Measurements from ENCODE around the gene DNAH8.
"Not testable (repeated sequence)": the region's sequence is repeated elsewhere in the genome, so short reads cannot be mapped to it uniquely, and the experiment has no call there.

DNAH8 gene

GRCh38 chr6:38794682-38795081, 79.6 kb downstream of the DNAH8 start:
- DNase-seq (ENCODE audit: low read depth in 2 of 2, low spot score in 1 of 2): no peak

GRCh38 chr6:38796006-38796405, 80.9 kb downstream of the DNAH8 start:
- DNase-seq (ENCODE audit: low read depth in 2 of 2, low spot score in 1 of 2): no peak

- not testable (repeated sequence) for DNase-seq (ENCODE audit: low read depth in 2 of 2, low spot score in 1 of 2)
These were observed 81.3 kb downstream of the DNAH8 start for GRCh38 chr6:38796437-38796836.

- DNase-seq (ENCODE audit: low read depth in 2 of 2, low spot score in 1 of 2): no peak
These were observed 81.7 kb downstream of the DNAH8 start for GRCh38 chr6:38796850-38797249.

- no peak for DNase-seq (ENCODE audit: low read depth in 2 of 2, low spot score in 1 of 2)
These were observed 82.3 kb downstream of the DNAH8 start for GRCh38 chr6:38797391-38797790.

- DNase-seq (ENCODE audit: low read depth in 2 of 2, low spot score in 1 of 2): no peak
These were observed 84.5 kb downstream of the DNAH8 start for GRCh38 chr6:38799529-38800184.

- no peak for DNase-seq (ENCODE audit: low read depth in 2 of 2, low spot score in 1 of 2)
These were observed 86.2 kb downstream of the DNAH8 start for GRCh38 chr6:38801305-38801704.

GRCh38 chr6:38802497-38802896, 87.4 kb downstream of the DNAH8 start:
- no peak for DNase-seq (ENCODE audit: low read depth in 2 of 2, low spot score in 1 of 2)

- DNase-seq (ENCODE audit: low read depth in 2 of 2, low spot score in 1 of 2): no peak
These were observed 88.0 kb downstream of the DNAH8 start for GRCh38 chr6:38803129-38803528.

- DNase-seq (ENCODE audit: low read depth in 2 of 2, low spot score in 1 of 2): no peak
These were observed 89.2 kb downstream of the DNAH8 start for GRCh38 chr6:38804358-38804757.

- DNase-seq (ENCODE audit: low read depth in 2 of 2, low spot score in 1 of 2): no peak
These were observed 90.1 kb downstream of the DNAH8 start for GRCh38 chr6:38805127-38805655.

- DNase-seq (ENCODE audit: low read depth in 2 of 2, low spot score in 1 of 2): no peak
These were observed 90.6 kb downstream of the DNAH8 start for GRCh38 chr6:38805692-38806091.

GRCh38 chr6:38806271-38806670, 91.2 kb downstream of the DNAH8 start:
- no peak for DNase-seq (ENCODE audit: low read depth in 2 of 2, low spot score in 1 of 2)

GRCh38 chr6:38806833-38807232, 91.7 kb downstream of the DNAH8 start:
- no peak for DNase-seq (ENCODE audit: low read depth in 2 of 2, low spot score in 1 of 2)

- DNase-seq (ENCODE audit: low read depth in 2 of 2, low spot score in 1 of 2): no peak
These were observed 92.9 kb downstream of the DNAH8 start for GRCh38 chr6:38808039-38808438.

- no peak for DNase-seq (ENCODE audit: low read depth in 2 of 2, low spot score in 1 of 2)
These were observed 98.1 kb downstream of the DNAH8 start for GRCh38 chr6:38813041-38813823.

GRCh38 chr6:38814761-38815160, 99.7 kb downstream of the DNAH8 start:
- DNase-seq (ENCODE audit: low read depth in 2 of 2, low spot score in 1 of 2): no peak

GRCh38 chr6:38815250-38815649, 100.1 kb downstream of the DNAH8 start:
- no peak for DNase-seq (ENCODE audit: low read depth in 2 of 2, low spot score in 1 of 2)

GRCh38 chr6:38818691-38819090, 103.6 kb downstream of the DNAH8 start:
- DNase-seq (ENCODE audit: low read depth in 2 of 2, low spot score in 1 of 2): no peak

GRCh38 chr6:38822963-38823362, 107.9 kb downstream of the DNAH8 start:
- DNase-seq (ENCODE audit: low read depth in 2 of 2, low spot score in 1 of 2): no peak

- DNase-seq (ENCODE audit: low read depth in 2 of 2, low spot score in 1 of 2): no peak
These were observed 109.3 kb downstream of the DNAH8 start for GRCh38 chr6:38824243-38824894.

- no peak for DNase-seq (ENCODE audit: low read depth in 2 of 2, low spot score in 1 of 2)
These were observed 111.9 kb downstream of the DNAH8 start for GRCh38 chr6:38827024-38827423.

Measured in stimulated activated CD8-positive, alpha-beta memory T cell treated with anti-CD3 and anti-CD28 coated beads, Interleukin-4, amount 100 ng/mL, for 1 hour (primary cell).